Mesothelial cell of epicardium (in vitro differentiated cells): ENCODE measurements around the gene SEPTIN2. TPM values are rescaled to one million over a fixed set of nuclear protein-coding genes. Genes with fewer than 3 reads are reported as not detected.
"Not testable (repeated sequence)": the region's sequence is repeated elsewhere in the genome, so short reads cannot be mapped to it uniquely, and the experiment has no call there.

ENCODE experiments used
- DNase-seq, 2 experiments: peaks; one replicate each; pipeline ENCODE4 v3.0.0; 2021; ENCODE audit warnings: low spot score in 2 of 2; ENCODE audit not compliant: unreplicated experiment in 2 of 2
- H3K27ac Mint-ChIP-seq: 2 replicates; pipeline ENCODE4 v1.8.0; 2021; ENCODE audit warnings: mixed read lengths
- H3K27me3 Mint-ChIP-seq: 2 replicates; pipeline ENCODE4 v1.8.0; 2021; ENCODE audit warnings: low read depth, mixed read lengths
- H3K36me3 Mint-ChIP-seq: 2 replicates; pipeline ENCODE4 v1.8.0; 2021; ENCODE audit warnings: mixed read lengths
- H3K4me1 Mint-ChIP-seq: 2 replicates; pipeline ENCODE4 v1.8.0; 2021; ENCODE audit warnings: mixed read lengths
- H3K4me3 Mint-ChIP-seq: 2 replicates; pipeline ENCODE4 v1.8.0; 2021; ENCODE audit warnings: mild to moderate bottlenecking, moderate library complexity, mixed read lengths
- H3K9me3 Mint-ChIP-seq: 2 replicates; pipeline ENCODE4 v1.8.0; 2021; ENCODE audit warnings: mixed read lengths
- CTCF ChIP-seq: fragments of 200-600 bp; sonication (generic); IDR thresholded peaks from one replicate; pipeline ENCODE4 v1.5.0; 2021; ENCODE audit warnings: antibody characterized with exemption; ENCODE audit not compliant: unreplicated experiment
- total RNA-seq: library from RNA; stranded (reverse); gene quantifications from 3 replicates; pipeline ENCODE4 v1.2.1, GENCODE V29; 2021

Gene SEPTIN2
- total RNA-seq, 1 donor from 2014 or later, result 522 TPM

DNA sequence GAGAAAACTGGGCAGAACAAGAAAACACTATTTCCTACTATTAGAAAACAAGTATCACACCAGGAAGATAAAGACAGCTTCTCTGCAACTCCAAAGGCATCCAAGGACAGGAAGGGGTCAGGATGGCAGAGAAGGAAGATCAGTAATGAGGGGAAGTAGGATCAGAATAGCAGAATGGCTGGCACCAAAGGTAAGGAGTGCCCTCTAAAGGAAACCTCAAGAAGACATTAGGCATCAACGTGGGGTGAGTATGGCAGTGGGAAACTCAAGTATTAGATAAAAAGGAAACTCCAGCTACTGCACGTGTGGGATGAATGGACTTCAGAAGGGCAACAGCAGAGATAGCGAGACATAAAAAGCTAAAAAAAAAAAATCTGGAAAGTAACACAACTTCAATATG is 26.1 kb upstream of the SEPTIN2 start:
- peaks cover 2% of the 10 kb centered on the region for H3K36me3 Mint-ChIP-seq
- no peaks in the 10 kb centered on the region for H3K4me1 Mint-ChIP-seq
- H3K27me3 Mint-ChIP-seq, result no peaks in the 10 kb centered on the region
- no peak overlapping the region for H3K4me3 Mint-ChIP-seq
- DNase-seq, result no peak
- no peak overlapping the region for H3K27ac Mint-ChIP-seq
- H3K9me3 Mint-ChIP-seq, result no peaks in the 10 kb centered on the region
- TF ChIP-seq CTCF, result no peak

- Mint-ChIP-seq H3K27me3 (no peaks in the 10 kb centered on the region), H3K9me3 (peaks cover 2% of the 10 kb centered on the region), H3K36me3 (peaks cover 6% of the 10 kb centered on the region), H3K27ac (no peak overlapping the region), H3K4me1 (no peaks in the 10 kb centered on the region), H3K4me3 (no peak overlapping the region)
- no peak for DNase-seq
- no peak for TF ChIP-seq CTCF
These were observed 24.6 kb upstream of the SEPTIN2 start for GRCh38 chr2:241291153-241291552.

DNA sequence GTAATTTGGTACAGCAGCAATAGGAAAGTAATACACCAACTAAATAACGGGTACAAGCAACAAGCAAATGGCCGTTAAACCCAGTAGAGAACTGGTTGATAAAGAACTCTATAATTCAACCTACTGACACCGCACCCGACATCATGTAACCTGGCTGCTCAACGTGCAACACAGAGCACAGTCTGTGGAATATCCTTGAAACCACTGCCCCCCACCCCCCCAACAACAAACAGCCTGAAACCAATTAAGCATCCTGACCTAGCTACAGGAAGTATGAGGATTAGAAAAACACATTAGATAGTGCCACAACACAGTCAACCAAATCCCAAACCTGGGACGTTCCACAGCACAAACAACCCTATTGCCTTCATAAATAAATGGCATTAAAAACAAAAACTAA is 23.7 kb upstream of the SEPTIN2 start:
- Mint-ChIP-seq H3K27me3 (no peaks in the 10 kb centered on the region), H3K4me1 (no peaks in the 10 kb centered on the region), H3K4me3 (no peak overlapping the region), H3K36me3 (peaks cover 15% of the 10 kb centered on the region), H3K27ac (no peak overlapping the region), H3K9me3 (peaks cover 6% of the 10 kb centered on the region)
- no peak for DNase-seq
- TF ChIP-seq CTCF, result no peak

- not testable (repeated sequence) for H3K9me3 Mint-ChIP-seq, DNase-seq, H3K27ac Mint-ChIP-seq, H3K4me1 Mint-ChIP-seq, H3K4me3 Mint-ChIP-seq, H3K27me3 Mint-ChIP-seq
- H3K36me3 Mint-ChIP-seq, result peaks cover 21% of the 10 kb centered on the region
These were observed 22.3 kb upstream of the SEPTIN2 start for GRCh38 chr2:241293378-241293797.

DNA sequence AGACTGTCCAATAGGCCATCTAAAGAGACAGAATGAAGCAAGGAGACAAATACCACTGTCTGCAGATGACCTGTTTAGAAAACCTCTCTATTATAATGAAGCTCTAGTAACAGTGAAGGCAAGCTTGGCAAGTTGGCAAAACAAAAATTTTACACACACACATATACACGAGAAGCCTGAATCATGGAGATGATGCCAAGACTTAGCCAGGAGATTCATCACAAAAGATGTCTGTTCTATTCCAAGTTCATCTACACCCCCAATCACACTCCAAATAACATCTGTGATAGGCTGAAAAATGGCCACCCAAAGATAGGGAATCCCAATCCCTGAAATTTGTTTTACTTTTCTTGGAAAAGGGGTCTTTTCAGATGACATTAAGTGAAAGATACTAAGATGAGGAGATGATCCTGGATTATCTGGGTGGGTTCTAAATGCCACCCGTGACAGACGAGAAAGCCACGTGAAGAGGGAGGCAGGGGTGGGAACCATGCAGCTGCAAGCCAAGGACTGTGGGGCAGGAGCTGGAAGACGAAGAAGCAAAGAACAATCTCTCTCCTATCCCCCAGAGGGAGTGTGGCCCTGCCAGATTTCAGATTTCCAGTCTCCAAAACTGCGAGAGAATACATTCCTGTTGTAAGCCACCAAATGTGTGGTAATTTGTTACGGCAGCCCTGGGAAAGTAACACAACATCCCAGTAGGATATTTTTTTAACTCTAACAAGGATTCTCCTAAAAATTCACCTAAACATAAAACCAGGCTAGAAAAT is 20.2 kb upstream of the SEPTIN2 start:
- peaks cover 21% of the 10 kb centered on the region for H3K36me3 Mint-ChIP-seq
- no peaks in the 10 kb centered on the region for H3K4me1 Mint-ChIP-seq
- peaks cover 6% of the 10 kb centered on the region for H3K9me3 Mint-ChIP-seq
- DNase-seq, result no peak
- no peak overlapping the region for H3K4me3 Mint-ChIP-seq
- H3K27ac Mint-ChIP-seq, result no peak overlapping the region
- H3K27me3 Mint-ChIP-seq, result no peaks in the 10 kb centered on the region
- no peak for TF ChIP-seq CTCF

GRCh38 chr2:241296767-241297166 is 19.0 kb upstream of the SEPTIN2 start:
- no peak for TF ChIP-seq CTCF
- Mint-ChIP-seq H3K36me3 (peaks cover 21% of the 10 kb centered on the region), H3K27me3 (no peaks in the 10 kb centered on the region), H3K4me1 (no peaks in the 10 kb centered on the region), H3K27ac (no peak overlapping the region), H3K4me3 (no peak overlapping the region), H3K9me3 (peaks cover 6% of the 10 kb centered on the region)
- DNase-seq, result no peak
